Astrocyte (in vitro differentiated cells and primary cell): ENCODE results near the gene PCK1. TPM values are rescaled to one million over a fixed set of nuclear protein-coding genes. Genes with fewer than 3 reads are reported as not detected.

Experiments
- DNase-seq: peaks from one replicate; pipeline ENCODE4 v3.0.0-alpha.2; 2010; ENCODE audit warnings: low read depth
- FAIRE-seq: peaks from 2 replicates; lab custom pipeline; 2011; peaks lifted over from hg19 to GRCh38; lab: Jason Lieb, UNC
- H2AFZ ChIP-seq: 2 replicates; pipeline ENCODE4 v1.6.0; 2012; ENCODE audit warnings: low read depth, low read length, inconsistent platforms
- H3K27ac ChIP-seq: 2 replicates; pipeline ENCODE4 v1.5.1; 2011; ENCODE audit warnings: low read depth, low read length, inconsistent platforms
- H3K27me3 ChIP-seq: 2 replicates; pipeline ENCODE4 v1.6.0; 2011; ENCODE audit warnings: low read length, inconsistent platforms; ENCODE audit not compliant: insufficient read depth
- H3K36me3 ChIP-seq: 2 replicates; pipeline ENCODE4 v1.5.1; 2011; ENCODE audit warnings: low read length, inconsistent platforms; ENCODE audit not compliant: insufficient read depth
- H3K4me1 ChIP-seq: 2 replicates; pipeline ENCODE4 v1.5.1; 2011; ENCODE audit warnings: low read length, inconsistent platforms; ENCODE audit not compliant: insufficient read depth
- H3K4me2 ChIP-seq: 2 replicates; pipeline ENCODE4 v1.6.0; 2012; ENCODE audit warnings: low read length, inconsistent platforms
- H3K4me3 ChIP-seq: 2 replicates; pipeline ENCODE4 v1.5.1; 2011; ENCODE audit warnings: low read depth, mild to moderate bottlenecking, low read length, inconsistent platforms; ENCODE audit not compliant: insufficient read depth
- H3K79me2 ChIP-seq: 2 replicates; pipeline ENCODE4 v1.6.0; 2012; ENCODE audit warnings: mild to moderate bottlenecking, low read length, inconsistent platforms; ENCODE audit not compliant: insufficient read depth
- H3K9ac ChIP-seq: 2 replicates; pipeline ENCODE4 v1.6.0; 2012; ENCODE audit warnings: mild to moderate bottlenecking, low read length, inconsistent platforms
- H3K9me3 ChIP-seq: 2 replicates; pipeline ENCODE4 v1.5.1; 2012; ENCODE audit warnings: low read depth, mild to moderate bottlenecking, low read length, inconsistent platforms; ENCODE audit not compliant: insufficient read depth
- H4K20me1 ChIP-seq: 2 replicates; pipeline ENCODE4 v1.6.0; 2012; ENCODE audit warnings: low read length, inconsistent platforms; ENCODE audit not compliant: insufficient read depth
- H3K27ac Mint-ChIP-seq: one replicate; pipeline ENCODE4 v1.8.0; 2021; ENCODE audit warnings: mild to moderate bottlenecking, mixed read lengths; ENCODE audit not compliant: unreplicated experiment
- H3K27me3 Mint-ChIP-seq: one replicate; pipeline ENCODE4 v1.8.0; 2021; ENCODE audit warnings: low read depth, mixed read lengths; ENCODE audit not compliant: unreplicated experiment
- H3K36me3 Mint-ChIP-seq: one replicate; pipeline ENCODE4 v1.8.0; 2021; ENCODE audit warnings: low read depth, mixed read lengths; ENCODE audit not compliant: unreplicated experiment
- H3K4me1 Mint-ChIP-seq: one replicate; pipeline ENCODE4 v1.8.0; 2021; ENCODE audit warnings: low read depth, mixed read lengths; ENCODE audit not compliant: unreplicated experiment
- H3K4me3 Mint-ChIP-seq: one replicate; pipeline ENCODE4 v1.8.0; 2021; ENCODE audit warnings: mild to moderate bottlenecking, moderate library complexity, mixed read lengths; ENCODE audit not compliant: unreplicated experiment
- H3K9me3 Mint-ChIP-seq: one replicate; pipeline ENCODE4 v1.8.0; 2021; ENCODE audit warnings: mild to moderate bottlenecking, mixed read lengths; ENCODE audit not compliant: unreplicated experiment
- CTCF ChIP-seq: IDR thresholded peaks from 2 replicates; pipeline ENCODE4 v1.5.1; 2011; ENCODE audit warnings: low read depth, mild to moderate bottlenecking, inconsistent platforms, low read length, moderate library complexity; ENCODE audit not compliant: insufficient read depth
- EZH2 ChIP-seq: IDR thresholded peaks from 2 replicates; pipeline ENCODE4 v1.6.1; 2012; ENCODE audit warnings: mild to moderate bottlenecking, low read length, inconsistent platforms; ENCODE audit not compliant: insufficient read depth
- total RNA-seq: library from RNA; stranded (reverse); gene quantifications from 2 replicates; pipeline ENCODE4 v1.2.1, GENCODE V29; 2021

The PCK1 gene
- total RNA-seq, 1 donor from 2014 or later: not detected

- Histone ChIP-seq H3K4me3 (no peak overlapping the region), H3K4me2 (no peak overlapping the region), H3K27ac (no peak overlapping the region), H4K20me1 (no peaks in the 10 kb centered on the region), H3K79me2 (no peaks in the 10 kb centered on the region), H3K27me3 (peaks cover 55% of the 10 kb centered on the region), H3K9ac (no peak overlapping the region), H3K4me1 (no peaks in the 10 kb centered on the region), H3K36me3 (no peaks in the 10 kb centered on the region), H3K9me3 (peaks cover 3% of the 10 kb centered on the region), H2AFZ (no peak overlapping the region)
- Mint-ChIP-seq H3K27me3 (peaks cover 36% of the 10 kb centered on the region), H3K9me3 (peaks cover 3% of the 10 kb centered on the region), H3K4me3 (no peak overlapping the region), H3K27ac (no peak overlapping the region), H3K4me1 (no peaks in the 10 kb centered on the region), H3K36me3 (no peaks in the 10 kb centered on the region)
- DNase-seq (no peak), FAIRE-seq (no peak)
- TF ChIP-seq CTCF (no peak), EZH2 (no peak)
Observed at GRCh38 chr20:57576002-57576401, 15.1 kb downstream of the PCK1 start.

- H3K4me2 ChIP-seq: no peak overlapping the region
- no peak overlapping the region for H3K4me3 ChIP-seq
- H3K4me3 Mint-ChIP-seq: no peak overlapping the region
- H3K9ac ChIP-seq: no peak overlapping the region
- peaks cover 58% of the 10 kb centered on the region for H3K27me3 ChIP-seq
- peaks cover 43% of the 10 kb centered on the region for H3K27me3 Mint-ChIP-seq
- H3K79me2 ChIP-seq: no peaks in the 10 kb centered on the region
- no peaks in the 10 kb centered on the region for H3K4me1 ChIP-seq
- no peak for FAIRE-seq
- DNase-seq: no peak
- H2AFZ ChIP-seq: no peak overlapping the region
- no peaks in the 10 kb centered on the region for H3K36me3 Mint-ChIP-seq
- no peaks in the 10 kb centered on the region for H4K20me1 ChIP-seq
- H3K4me1 Mint-ChIP-seq: no peaks in the 10 kb centered on the region
- H3K9me3 ChIP-seq: peaks cover 3% of the 10 kb centered on the region
- no peak overlapping the region for H3K27ac ChIP-seq
- no peak overlapping the region for H3K27ac Mint-ChIP-seq
- H3K36me3 ChIP-seq: no peaks in the 10 kb centered on the region
- peaks cover 3% of the 10 kb centered on the region for H3K9me3 Mint-ChIP-seq
- TF ChIP-seq CTCF: no peak
- no peak for TF ChIP-seq EZH2
Observed at GRCh38 chr20:57576617-57577550, 16.0 kb downstream of the PCK1 start.
